ENCODE results near the gene NPAS4. TPM values are rescaled to one million over a fixed set of nuclear protein-coding genes. Genes with fewer than 3 reads are reported as not detected.
A peak's percentile ranks its signal among the peaks of the same experiment; 100 is the strongest.
"Not testable (repeated sequence)": the region's sequence is repeated elsewhere in the genome, so short reads cannot be mapped to it uniquely, and the experiment has no call there.

The NPAS4 gene
- total RNA-seq, 1 donor = not detected

- DNase-seq (ENCODE audit: low read depth in 2 of 3, low spot score in 2 of 3) = no peak
Observed at GRCh38 chr11:66450560-66450959, 29.7 kb downstream of the NPAS4 start.

GRCh38 chr11:66451663-66452062, 30.8 kb downstream of the NPAS4 start:
- no peak for DNase-seq (ENCODE audit: low read depth in 2 of 3, low spot score in 2 of 3)

GRCh38 chr11:66454247-66454646, 33.4 kb downstream of the NPAS4 start:
- DNase-seq (ENCODE audit: low read depth in 2 of 3, low spot score in 2 of 3) = no peak

GRCh38 chr11:66454828-66455227, 34.0 kb downstream of the NPAS4 start:
- DNase-seq (ENCODE audit: low read depth in 2 of 3, low spot score in 2 of 3) = no peak

GRCh38 chr11:66457826-66458225, 37.0 kb downstream of the NPAS4 start:
- no peak for DNase-seq (ENCODE audit: low read depth in 2 of 3, low spot score in 2 of 3)

- DNase-seq (ENCODE audit: low read depth in 2 of 3, low spot score in 2 of 3) = no peak
Observed at GRCh38 chr11:66459138-66459778, 38.4 kb downstream of the NPAS4 start.

GRCh38 chr11:66462010-66462409, 41.2 kb downstream of the NPAS4 start:
- no peak for DNase-seq (ENCODE audit: low read depth in 2 of 3, low spot score in 2 of 3)

GRCh38 chr11:66462911-66463310, 42.1 kb downstream of the NPAS4 start:
- DNase-seq (ENCODE audit: low read depth in 2 of 3, low spot score in 2 of 3) = no peak

GRCh38 chr11:66464116-66464515, 43.3 kb downstream of the NPAS4 start:
- DNase-seq (ENCODE audit: low read depth in 2 of 3, low spot score in 2 of 3) = not testable (repeated sequence)

GRCh38 chr11:66464916-66465315, 44.1 kb downstream of the NPAS4 start:
- no peak for DNase-seq (ENCODE audit: low read depth in 2 of 3, low spot score in 2 of 3)

- no peak for DNase-seq (ENCODE audit: low read depth in 2 of 3, low spot score in 2 of 3)
Observed at GRCh38 chr11:66465373-66466224, 44.8 kb downstream of the NPAS4 start.

GRCh38 chr11:66466225-66467033, 45.6 kb downstream of the NPAS4 start, which contains the start of gene PELI3:
PELI3 (plus strand) TSS chr11:66466905; CDS start chr11:66468129, 1,224 bp downstream.
- peak; percentile 93 to 96 (median 95) for DNase-seq (ENCODE audit: low read depth in 2 of 3, low spot score in 2 of 3)

- peak; percentile 41 to 45 (median 43) for DNase-seq (ENCODE audit: low read depth in 2 of 3, low spot score in 2 of 3)
Observed at GRCh38 chr11:66467034-66467659, 46.3 kb downstream of the NPAS4 start.

GRCh38 chr11:66467756-66468155, 46.9 kb downstream of the NPAS4 start:
- peak in 1 of 3 donors; percentile 60 for DNase-seq (ENCODE audit: low read depth in 2 of 3, low spot score in 2 of 3)

GRCh38 chr11:66468691-66469090, 47.9 kb downstream of the NPAS4 start:
- DNase-seq (ENCODE audit: low read depth in 2 of 3, low spot score in 2 of 3) = no peak

GRCh38 chr11:66469441-66469840, 48.6 kb downstream of the NPAS4 start:
- no peak for DNase-seq (ENCODE audit: low read depth in 2 of 3, low spot score in 2 of 3)

- no peak for DNase-seq (ENCODE audit: low read depth in 2 of 3, low spot score in 2 of 3)
Observed at GRCh38 chr11:66470015-66470414, 49.2 kb downstream of the NPAS4 start.

GRCh38 chr11:66471142-66471541, 50.3 kb downstream of the NPAS4 start:
- DNase-seq (ENCODE audit: low read depth in 2 of 3, low spot score in 2 of 3) = no peak

GRCh38 chr11:66472054-66472453, 51.2 kb downstream of the NPAS4 start:
- no peak for DNase-seq (ENCODE audit: low read depth in 2 of 3, low spot score in 2 of 3)

- DNase-seq (ENCODE audit: low read depth in 2 of 3, low spot score in 2 of 3) = no peak
Observed at GRCh38 chr11:66473167-66473566, 52.3 kb downstream of the NPAS4 start.

All from hematopoietic multipotent progenitor cell (in vitro differentiated cells).